Measurements from ENCODE around the gene SH2D4B. TPM values are rescaled to one million over a fixed set of nuclear protein-coding genes. Genes with fewer than 3 reads are reported as not detected.

The SH2D4B gene
- total and polyA plus RNA-seq, 2 of the 13 experiments (the other 11 are each of a cell fraction or from before 2014, with no cell fraction given) = not detected

- in situ Hi-C loops (cut with HindIII; ENCODE audit: extremely low pct_ligation_motif_present, low pct_unique_long_range_greater_than_20kb) = no loop called here
- CTCF ChIA-PET (ENCODE audit: low intra/inter-chr PET ratio, low total read pairs) = no interaction called here
Measured at GRCh38 chr10:80658068-80658467, 120.4 kb downstream of the SH2D4B start.

More at GRCh38 chr10:80658068-80658467, 120.4 kb downstream of the SH2D4B start:
- FAIRE-seq (peak; percentile 15), ATAC-seq (no peak), DNase-seq (ENCODE audit: low spot score) (no peak)
- no peaks in the 10 kb centered on the region for H3K79me2 ChIP-seq (ENCODE audit: insufficient read depth, low read length)
- no peaks in the 10 kb centered on the region for H3K36me3 ChIP-seq (replicated peaks in 1 of 2; ENCODE audit: control insufficient read depth in 1 of 2, insufficient read depth in 2 of 2, low read length in 2 of 2)
- no TSS peak for BruUV-seq (replicated peaks)
- intact Hi-C loops (cut with micrococcal nuclease; ENCODE audit: unreplicated experiment) = no loop called here
- TF ChIP-seq ZNF646 (CRISPR knock-in tag; IDR thresholded peaks at IDR 0.05) = peak; percentile 25; the same call in 1 of the 2 replicates
- TF ChIP-seq PHB2 (IDR thresholded peaks at IDR 0.05; ENCODE audit: partially characterized antibody) = peak; percentile 67
- no peak for TF ChIP-seq WIZ (CRISPR knock-in tag; IDR thresholded peaks at IDR 0.05)
- TF ChIP-seq PAF1 (CRISPR knock-in tag; IDR thresholded peaks at IDR 0.05) = no peak
- no peak for TF ChIP-seq ZNF609 (CRISPR knock-in tag; IDR thresholded peaks at IDR 0.05; ENCODE audit: borderline replicate concordance)
- H3K27me3 ChIP-seq (ENCODE audit: control insufficient read depth in 1 of 2, insufficient read depth in 2 of 2, low read length in 2 of 2) = peaks cover 0 to 2% of the 10 kb centered on the region in 2 experiments; a peak in 2 of 5 replicates
- H3K4me2 ChIP-seq (ENCODE audit: low read depth, low read length) = no peak overlapping the region
- no peak overlapping the region for H3K4me3 ChIP-seq (replicated peaks in 1 of 3; ENCODE audit: insufficient read depth in 1 of 3, low read depth in 2 of 3, low read length in 3 of 3)
- H3K9me3 ChIP-seq (ENCODE audit: low read length) = no peaks in the 10 kb centered on the region; the same call in 1 of the 2 replicates
- no peak overlapping the region for H3K9ac ChIP-seq (ENCODE audit: insufficient read depth, low read depth, low read length)
- H4K20me1 ChIP-seq (ENCODE audit: insufficient read depth, low read length) = no peaks in the 10 kb centered on the region
- WGBS (ENCODE audit: low lambda C conversion rate) = 10% methylated on average over 6 of the region's 6 CpGs
- H3K4me1 ChIP-seq (ENCODE audit: insufficient read depth, low read length) = peaks cover 4% of the 10 kb centered on the region
- H3K27ac ChIP-seq (ENCODE audit: extremely low read length, insufficient read depth, low read length) = no peak overlapping the region
- H2AFZ ChIP-seq (ENCODE audit: low read length) = no peak overlapping the region
- POLR2A ChIA-PET = no interaction called here

Measured in HepG2 (cell line).